Astrocyte (in vitro differentiated cells and primary cell): Measurements from ENCODE around the gene TNC. TPM values are rescaled to one million over a fixed set of nuclear protein-coding genes. Genes with fewer than 3 reads are reported as not detected.

Experiments
- DNase-seq: peaks from one replicate; pipeline ENCODE4 v3.0.0-alpha.2; 2010; ENCODE audit warnings: low read depth
- FAIRE-seq: peaks from 2 replicates; lab custom pipeline; 2011; peaks lifted over from hg19 to GRCh38; lab: Jason Lieb, UNC
- H2AFZ ChIP-seq: 2 replicates; pipeline ENCODE4 v1.6.0; 2012; ENCODE audit warnings: low read depth, low read length, inconsistent platforms
- H3K27ac ChIP-seq: 2 replicates; pipeline ENCODE4 v1.5.1; 2011; ENCODE audit warnings: low read depth, low read length, inconsistent platforms
- H3K27me3 ChIP-seq: 2 replicates; pipeline ENCODE4 v1.6.0; 2011; ENCODE audit warnings: low read length, inconsistent platforms; ENCODE audit not compliant: insufficient read depth
- H3K36me3 ChIP-seq: 2 replicates; pipeline ENCODE4 v1.5.1; 2011; ENCODE audit warnings: low read length, inconsistent platforms; ENCODE audit not compliant: insufficient read depth
- H3K4me1 ChIP-seq: 2 replicates; pipeline ENCODE4 v1.5.1; 2011; ENCODE audit warnings: low read length, inconsistent platforms; ENCODE audit not compliant: insufficient read depth
- H3K4me2 ChIP-seq: 2 replicates; pipeline ENCODE4 v1.6.0; 2012; ENCODE audit warnings: low read length, inconsistent platforms
- H3K4me3 ChIP-seq: 2 replicates; pipeline ENCODE4 v1.5.1; 2011; ENCODE audit warnings: low read depth, mild to moderate bottlenecking, low read length, inconsistent platforms; ENCODE audit not compliant: insufficient read depth
- H3K79me2 ChIP-seq: 2 replicates; pipeline ENCODE4 v1.6.0; 2012; ENCODE audit warnings: mild to moderate bottlenecking, low read length, inconsistent platforms; ENCODE audit not compliant: insufficient read depth
- H3K9ac ChIP-seq: 2 replicates; pipeline ENCODE4 v1.6.0; 2012; ENCODE audit warnings: mild to moderate bottlenecking, low read length, inconsistent platforms
- H3K9me3 ChIP-seq: 2 replicates; pipeline ENCODE4 v1.5.1; 2012; ENCODE audit warnings: low read depth, mild to moderate bottlenecking, low read length, inconsistent platforms; ENCODE audit not compliant: insufficient read depth
- H4K20me1 ChIP-seq: 2 replicates; pipeline ENCODE4 v1.6.0; 2012; ENCODE audit warnings: low read length, inconsistent platforms; ENCODE audit not compliant: insufficient read depth
- H3K27ac Mint-ChIP-seq: one replicate; pipeline ENCODE4 v1.8.0; 2021; ENCODE audit warnings: mild to moderate bottlenecking, mixed read lengths; ENCODE audit not compliant: unreplicated experiment
- H3K27me3 Mint-ChIP-seq: one replicate; pipeline ENCODE4 v1.8.0; 2021; ENCODE audit warnings: low read depth, mixed read lengths; ENCODE audit not compliant: unreplicated experiment
- H3K36me3 Mint-ChIP-seq: one replicate; pipeline ENCODE4 v1.8.0; 2021; ENCODE audit warnings: low read depth, mixed read lengths; ENCODE audit not compliant: unreplicated experiment
- H3K4me1 Mint-ChIP-seq: one replicate; pipeline ENCODE4 v1.8.0; 2021; ENCODE audit warnings: low read depth, mixed read lengths; ENCODE audit not compliant: unreplicated experiment
- H3K4me3 Mint-ChIP-seq: one replicate; pipeline ENCODE4 v1.8.0; 2021; ENCODE audit warnings: mild to moderate bottlenecking, moderate library complexity, mixed read lengths; ENCODE audit not compliant: unreplicated experiment
- H3K9me3 Mint-ChIP-seq: one replicate; pipeline ENCODE4 v1.8.0; 2021; ENCODE audit warnings: mild to moderate bottlenecking, mixed read lengths; ENCODE audit not compliant: unreplicated experiment
- EZH2 ChIP-seq: IDR thresholded peaks from 2 replicates; pipeline ENCODE4 v1.6.1; 2012; ENCODE audit warnings: mild to moderate bottlenecking, low read length, inconsistent platforms; ENCODE audit not compliant: insufficient read depth
- total RNA-seq: library from RNA; stranded (reverse); gene quantifications from 2 replicates; pipeline ENCODE4 v1.2.1, GENCODE V29; 2021
- TF ChIP-seq, protein P1 (sequence below): IDR thresholded peaks from 2 replicates; pipeline ENCODE4 v1.5.1; 2011; ENCODE audit warnings: low read depth, mild to moderate bottlenecking, inconsistent platforms, low read length, moderate library complexity; ENCODE audit not compliant: insufficient read depth

Gene TNC
- total RNA-seq, 1 donor from 2014 or later = 747 TPM

DNA sequence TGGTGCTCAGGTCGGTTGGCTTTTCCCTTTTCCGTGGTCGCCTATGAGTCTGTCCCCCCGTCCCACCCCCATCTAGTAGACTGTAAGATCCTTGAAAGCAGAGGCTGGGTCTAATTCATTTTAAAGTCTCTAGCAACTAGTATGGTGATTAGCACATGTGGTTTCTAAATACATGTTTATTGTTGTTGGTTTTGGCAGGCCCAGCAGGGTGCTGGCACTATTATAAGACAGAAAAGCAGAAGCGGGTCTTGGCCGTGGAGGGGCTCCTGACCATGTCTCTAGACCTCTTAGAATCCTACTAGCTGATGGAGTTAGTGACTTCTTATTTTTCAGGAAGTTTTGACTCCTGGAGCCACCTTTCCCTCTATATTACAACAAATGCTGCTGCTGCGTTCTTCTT is 126.1 kb downstream of the TNC start:
- no peaks in the 10 kb centered on the region for H4K20me1 ChIP-seq
- no peak overlapping the region for H2AFZ ChIP-seq
- no peak overlapping the region for H3K4me2 ChIP-seq
- TF ChIP-seq, protein P1, sequence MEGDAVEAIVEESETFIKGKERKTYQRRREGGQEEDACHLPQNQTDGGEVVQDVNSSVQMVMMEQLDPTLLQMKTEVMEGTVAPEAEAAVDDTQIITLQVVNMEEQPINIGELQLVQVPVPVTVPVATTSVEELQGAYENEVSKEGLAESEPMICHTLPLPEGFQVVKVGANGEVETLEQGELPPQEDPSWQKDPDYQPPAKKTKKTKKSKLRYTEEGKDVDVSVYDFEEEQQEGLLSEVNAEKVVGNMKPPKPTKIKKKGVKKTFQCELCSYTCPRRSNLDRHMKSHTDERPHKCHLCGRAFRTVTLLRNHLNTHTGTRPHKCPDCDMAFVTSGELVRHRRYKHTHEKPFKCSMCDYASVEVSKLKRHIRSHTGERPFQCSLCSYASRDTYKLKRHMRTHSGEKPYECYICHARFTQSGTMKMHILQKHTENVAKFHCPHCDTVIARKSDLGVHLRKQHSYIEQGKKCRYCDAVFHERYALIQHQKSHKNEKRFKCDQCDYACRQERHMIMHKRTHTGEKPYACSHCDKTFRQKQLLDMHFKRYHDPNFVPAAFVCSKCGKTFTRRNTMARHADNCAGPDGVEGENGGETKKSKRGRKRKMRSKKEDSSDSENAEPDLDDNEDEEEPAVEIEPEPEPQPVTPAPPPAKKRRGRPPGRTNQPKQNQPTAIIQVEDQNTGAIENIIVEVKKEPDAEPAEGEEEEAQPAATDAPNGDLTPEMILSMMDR = no peak
- TF ChIP-seq EZH2 = no peak
- FAIRE-seq (no peak), DNase-seq (no peak)
- H3K9ac ChIP-seq = no peak overlapping the region
- no peaks in the 10 kb centered on the region for H3K4me1 ChIP-seq
- no peaks in the 10 kb centered on the region for H3K9me3 Mint-ChIP-seq
- H3K27me3 Mint-ChIP-seq = peaks cover 16% of the 10 kb centered on the region
- no peaks in the 10 kb centered on the region for H3K36me3 Mint-ChIP-seq
- H3K4me3 Mint-ChIP-seq = no peak overlapping the region
- H3K36me3 ChIP-seq = no peaks in the 10 kb centered on the region
- H3K79me2 ChIP-seq = no peaks in the 10 kb centered on the region
- H3K4me1 Mint-ChIP-seq = peaks cover 6% of the 10 kb centered on the region
- H3K27me3 ChIP-seq = peaks cover 15% of the 10 kb centered on the region
- H3K9me3 ChIP-seq = no peaks in the 10 kb centered on the region
- H3K27ac Mint-ChIP-seq = no peak overlapping the region
- H3K27ac ChIP-seq = no peak overlapping the region
- no peak overlapping the region for H3K4me3 ChIP-seq

DNA sequence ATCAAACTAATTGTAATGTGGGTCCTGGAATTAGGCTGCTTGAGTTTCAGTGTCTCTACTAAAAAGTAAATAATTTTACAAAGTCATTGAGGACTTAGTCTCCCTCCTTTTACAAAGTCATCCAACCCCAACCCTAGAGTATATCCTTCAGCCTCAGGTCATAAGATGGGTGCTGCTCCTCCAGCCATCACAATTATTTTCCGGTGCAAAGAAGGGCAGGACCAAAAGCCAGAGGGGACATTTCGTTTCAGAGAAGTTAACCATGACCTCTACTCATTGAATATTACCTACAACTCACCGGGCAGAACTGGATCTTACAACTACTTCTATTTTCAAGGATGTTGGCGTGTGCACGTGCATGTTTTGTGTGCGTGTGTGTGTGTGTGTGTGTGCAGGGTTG is 127.1 kb downstream of the TNC start:
- DNase-seq (no peak), FAIRE-seq (no peak)
- Histone ChIP-seq H3K79me2 (no peaks in the 10 kb centered on the region), H3K9me3 (no peaks in the 10 kb centered on the region), H3K4me3 (no peak overlapping the region), H4K20me1 (no peaks in the 10 kb centered on the region), H2AFZ (no peak overlapping the region), H3K4me2 (no peak overlapping the region), H3K9ac (no peak overlapping the region), H3K27me3 (peaks cover 15% of the 10 kb centered on the region), H3K27ac (no peak overlapping the region), H3K36me3 (no peaks in the 10 kb centered on the region), H3K4me1 (no peaks in the 10 kb centered on the region)
- H3K36me3 Mint-ChIP-seq = no peaks in the 10 kb centered on the region
- H3K9me3 Mint-ChIP-seq = no peaks in the 10 kb centered on the region
- peaks cover 6% of the 10 kb centered on the region for H3K4me1 Mint-ChIP-seq
- no peak overlapping the region for H3K4me3 Mint-ChIP-seq
- no peak overlapping the region for H3K27ac Mint-ChIP-seq
- TF ChIP-seq, protein P1 = no peak
- TF ChIP-seq EZH2 = no peak
- peaks cover 16% of the 10 kb centered on the region for H3K27me3 Mint-ChIP-seq

DNA sequence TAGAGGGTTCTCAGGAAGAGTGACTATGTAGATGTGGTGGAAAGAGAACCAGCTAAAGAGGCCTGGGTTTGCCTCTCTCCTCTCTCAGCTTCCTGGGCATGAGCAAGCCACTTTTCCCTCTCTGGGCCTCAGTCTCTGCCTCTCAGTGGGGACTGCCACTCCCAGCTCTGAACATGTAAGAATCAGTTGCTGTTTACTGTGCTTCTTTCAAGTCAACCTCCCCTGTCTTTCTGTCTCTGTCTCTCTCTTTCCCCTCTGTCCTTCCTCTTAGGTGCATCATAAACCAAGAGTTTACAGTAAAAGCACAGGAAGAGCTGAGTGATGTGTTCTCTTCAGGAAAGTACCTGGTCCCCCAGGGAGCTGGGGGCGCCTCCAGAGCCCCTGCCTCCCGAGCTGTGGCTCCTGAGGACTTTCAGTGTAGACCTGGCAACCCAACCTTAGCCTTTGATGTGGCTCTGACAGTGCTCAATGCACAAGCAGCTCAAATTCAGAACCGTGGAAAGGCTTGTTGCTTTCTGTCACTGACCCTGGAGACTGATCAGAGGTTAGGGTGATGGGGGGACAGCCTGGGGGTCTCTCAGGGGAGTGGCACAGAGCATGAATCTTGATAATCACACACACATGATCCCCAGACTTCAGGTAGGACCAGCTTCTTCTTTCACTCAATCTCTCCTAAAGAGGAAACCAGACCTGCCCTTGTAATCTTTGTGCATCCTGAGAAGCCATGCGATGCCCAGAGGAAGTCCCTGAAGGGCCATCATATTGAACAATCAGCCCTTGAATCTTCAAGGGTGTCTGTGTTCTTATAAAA is 128.2 kb downstream of the TNC start:
- H2AFZ ChIP-seq = no peak overlapping the region
- peaks cover 15% of the 10 kb centered on the region for H3K27me3 ChIP-seq
- TF ChIP-seq, protein P1 = no peak
- TF ChIP-seq EZH2 = no peak
- Mint-ChIP-seq H3K36me3 (no peaks in the 10 kb centered on the region), H3K4me1 (peaks cover 6% of the 10 kb centered on the region), H3K9me3 (no peaks in the 10 kb centered on the region), H3K27me3 (peaks cover 15% of the 10 kb centered on the region), H3K27ac (no peak overlapping the region), H3K4me3 (no peak overlapping the region)
- no peak overlapping the region for H3K4me2 ChIP-seq
- no peaks in the 10 kb centered on the region for H3K9me3 ChIP-seq
- H3K9ac ChIP-seq = no peak overlapping the region
- H4K20me1 ChIP-seq = no peaks in the 10 kb centered on the region
- H3K36me3 ChIP-seq = no peaks in the 10 kb centered on the region
- FAIRE-seq (no peak), DNase-seq (no peak)
- no peak overlapping the region for H3K27ac ChIP-seq
- no peak overlapping the region for H3K4me3 ChIP-seq
- no peaks in the 10 kb centered on the region for H3K4me1 ChIP-seq
- H3K79me2 ChIP-seq = no peaks in the 10 kb centered on the region
